Nephron (organoid): ENCODE data around the gene ARHGEF3.

Source experiments
- H3K27ac Mint-ChIP-seq, 3 experiments: 2 replicates each; pipeline ENCODE4 v1.8.0; 2020; ENCODE audit warnings: mixed read lengths in 3 of 3, mild to moderate bottlenecking in 2 of 3, moderate library complexity in 1 of 3
- H3K27me3 Mint-ChIP-seq: 2 replicates; pipeline ENCODE4 v1.8.0; 2021; ENCODE audit warnings: low read depth, mild to moderate bottlenecking, moderate library complexity, mixed read lengths
- H3K36me3 Mint-ChIP-seq: 2 replicates; pipeline ENCODE4 v1.8.0; 2020; ENCODE audit warnings: low read depth, mixed read lengths
- H3K4me1 Mint-ChIP-seq: 2 replicates; pipeline ENCODE4 v1.8.0; 2020; ENCODE audit warnings: mixed read lengths
- H3K4me3 Mint-ChIP-seq, 3 experiments: 2 replicates each; pipeline ENCODE4 v1.8.0; 2020; ENCODE audit warnings: mild to moderate bottlenecking in 3 of 3, mixed read lengths in 3 of 3, moderate library complexity in 2 of 3
- H3K9me3 Mint-ChIP-seq: 2 replicates; pipeline ENCODE4 v1.8.0; 2020; ENCODE audit warnings: mixed read lengths
- CTCF ChIP-seq, 3 experiments: fragments of 200-600 bp; sonication (generic); IDR thresholded peaks; one replicate each; pipeline ENCODE4 v1.5.0; 2021; ENCODE audit warnings: antibody characterized with exemption in 3 of 3; ENCODE audit not compliant: unreplicated experiment in 3 of 3

The ARHGEF3 gene

DNA sequence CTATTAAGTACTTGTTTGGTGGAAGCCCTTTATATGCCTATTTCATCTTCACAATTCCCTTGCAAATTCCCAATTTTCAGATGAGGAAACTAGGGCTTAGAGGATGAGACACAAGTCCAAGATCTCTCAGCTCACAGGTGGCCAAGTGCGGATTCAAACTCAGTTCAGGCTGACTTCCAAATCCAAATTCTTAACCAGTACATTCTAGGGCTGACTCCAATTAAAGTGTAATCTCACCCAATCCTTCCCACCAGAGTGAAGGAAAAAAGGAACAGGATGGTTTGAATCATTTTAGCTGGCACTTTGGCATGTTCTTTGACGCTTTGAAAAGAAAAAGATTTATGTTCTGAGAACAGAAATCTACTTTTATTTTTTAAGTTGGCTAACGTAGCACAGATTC lies 12.7 kb downstream of the ARHGEF3 start:
- peaks cover 40% of the 10 kb centered on the region for H3K4me1 Mint-ChIP-seq
- TF ChIP-seq CTCF (IDR thresholded peaks at IDR 0.05; ENCODE audit: unreplicated experiment in 3 of 3) = no peak
- peaks cover 10% of the 10 kb centered on the region for H3K36me3 Mint-ChIP-seq
- peak overlapping the region in 1 of 3 experiments; percentile 16 for H3K4me3 Mint-ChIP-seq
- peak overlapping the region in 2 of 3 experiments; percentile 32 to 64 for H3K27ac Mint-ChIP-seq
- no peaks in the 10 kb centered on the region for H3K27me3 Mint-ChIP-seq
- H3K9me3 Mint-ChIP-seq = no peaks in the 10 kb centered on the region

DNA sequence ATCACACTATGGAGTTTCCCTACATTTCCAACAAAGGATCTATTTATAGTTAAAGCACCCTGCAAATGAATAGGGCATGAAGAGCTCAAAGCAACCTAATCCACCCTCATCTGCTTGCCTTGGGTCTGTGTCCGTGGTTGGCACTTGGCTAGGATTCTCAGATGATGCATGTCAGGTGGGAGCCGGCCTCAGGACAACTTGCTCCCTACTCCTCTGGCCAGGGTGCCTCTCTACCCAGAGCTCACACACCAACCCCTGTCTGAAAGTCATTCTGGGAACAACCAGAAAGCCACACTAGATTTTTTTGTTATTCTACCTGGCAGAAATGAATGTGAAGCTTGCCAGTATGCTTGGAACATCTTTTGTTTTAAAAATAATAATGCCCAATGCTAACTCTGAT lies 13.2 kb downstream of the ARHGEF3 start:
- peaks cover 6% of the 10 kb centered on the region for H3K36me3 Mint-ChIP-seq
- no peak for TF ChIP-seq CTCF (IDR thresholded peaks at IDR 0.05; ENCODE audit: unreplicated experiment in 3 of 3)
- peak overlapping the region in 2 of 3 experiments; percentile 32 to 64 for H3K27ac Mint-ChIP-seq
- H3K4me3 Mint-ChIP-seq = no peak overlapping the region
- H3K9me3 Mint-ChIP-seq = no peaks in the 10 kb centered on the region
- H3K27me3 Mint-ChIP-seq = no peaks in the 10 kb centered on the region
- H3K4me1 Mint-ChIP-seq = peaks cover 45% of the 10 kb centered on the region

DNA sequence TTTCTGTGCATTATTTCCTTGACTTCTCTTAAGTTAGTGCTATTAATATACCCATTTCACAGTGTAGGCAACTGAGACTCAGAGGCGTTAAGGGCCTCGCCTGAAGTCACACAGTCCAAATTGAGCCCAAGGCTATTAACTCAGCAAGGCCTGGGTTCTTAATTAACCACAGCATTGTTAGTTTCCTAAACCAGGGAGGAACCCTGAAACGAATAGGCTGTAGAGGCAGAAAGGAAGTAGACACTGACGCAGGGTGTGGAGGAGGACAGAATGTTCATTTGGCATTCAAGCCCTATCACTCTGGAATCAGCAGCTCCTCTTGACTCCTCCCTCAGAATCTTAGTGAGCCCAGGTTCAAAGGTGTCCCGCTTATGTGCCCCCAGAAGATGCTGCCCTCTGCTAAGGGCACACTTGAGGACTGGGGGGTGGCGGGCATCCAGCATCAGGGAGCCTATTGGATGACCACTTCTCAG lies 13.9 kb downstream of the ARHGEF3 start:
- H3K27ac Mint-ChIP-seq = peak overlapping the region in 1 of 3 experiments; percentile 6
- peak overlapping the region in 1 of 3 experiments; percentile 21 for H3K4me3 Mint-ChIP-seq
- peaks cover 6% of the 10 kb centered on the region for H3K36me3 Mint-ChIP-seq
- no peaks in the 10 kb centered on the region for H3K27me3 Mint-ChIP-seq
- peaks cover 52% of the 10 kb centered on the region for H3K4me1 Mint-ChIP-seq
- TF ChIP-seq CTCF (IDR thresholded peaks at IDR 0.05; ENCODE audit: unreplicated experiment in 3 of 3) = no peak
- no peaks in the 10 kb centered on the region for H3K9me3 Mint-ChIP-seq

DNA sequence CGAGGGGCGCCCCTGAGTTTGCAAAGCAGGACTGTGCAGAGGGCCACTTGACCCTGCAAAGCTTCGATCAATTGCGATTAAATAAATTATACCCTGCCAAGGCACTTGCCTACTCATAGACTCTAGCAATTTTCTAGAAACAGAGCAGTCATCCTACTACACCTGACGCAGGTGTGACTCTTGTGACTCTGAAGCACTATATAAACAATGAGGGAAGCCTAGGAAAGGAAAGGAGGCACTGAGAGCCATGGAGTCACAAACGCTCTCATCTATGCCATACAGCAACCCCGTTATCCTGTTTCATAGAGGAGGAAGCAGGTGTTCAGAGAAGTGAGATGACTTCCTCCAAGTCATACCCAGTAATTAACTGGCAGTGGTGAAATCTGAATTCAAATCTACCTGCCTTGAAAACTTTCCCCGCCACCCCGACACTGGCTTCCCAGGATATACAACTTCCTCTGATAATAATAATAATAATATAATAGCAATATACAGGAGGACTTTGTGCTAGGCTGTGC lies 14.4 kb downstream of the ARHGEF3 start:
- no peak overlapping the region for H3K27ac Mint-ChIP-seq
- H3K36me3 Mint-ChIP-seq = peaks cover 3% of the 10 kb centered on the region
- TF ChIP-seq CTCF (IDR thresholded peaks at IDR 0.05; ENCODE audit: unreplicated experiment in 3 of 3) = no peak
- no peaks in the 10 kb centered on the region for H3K27me3 Mint-ChIP-seq
- H3K9me3 Mint-ChIP-seq = no peaks in the 10 kb centered on the region
- peaks cover 57% of the 10 kb centered on the region for H3K4me1 Mint-ChIP-seq
- no peak overlapping the region for H3K4me3 Mint-ChIP-seq

DNA sequence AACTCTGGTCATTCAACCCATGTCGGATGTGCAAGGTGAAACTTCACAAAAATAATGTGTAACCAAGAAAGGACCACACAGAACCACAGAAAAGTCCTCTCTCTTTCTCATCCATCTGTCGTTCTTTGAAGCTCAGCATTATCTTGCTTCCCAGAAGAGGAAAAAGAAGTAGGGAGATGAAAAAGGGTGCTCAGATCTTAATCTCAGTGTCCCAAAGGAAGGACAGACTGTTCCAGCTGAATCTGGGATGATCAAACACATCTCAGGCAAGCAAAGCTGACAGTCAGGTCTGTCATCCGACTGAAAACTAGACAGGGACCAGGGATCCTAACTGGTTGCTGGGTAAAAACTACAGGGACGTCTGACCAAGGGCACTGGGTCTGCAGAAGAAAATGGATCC lies 16.2 kb downstream of the ARHGEF3 start:
- no peaks in the 10 kb centered on the region for H3K9me3 Mint-ChIP-seq
- TF ChIP-seq CTCF (IDR thresholded peaks at IDR 0.05; ENCODE audit: unreplicated experiment in 3 of 3) = no peak
- H3K36me3 Mint-ChIP-seq = peaks cover 5% of the 10 kb centered on the region
- H3K4me3 Mint-ChIP-seq = no peak overlapping the region
- H3K4me1 Mint-ChIP-seq = peaks cover 69% of the 10 kb centered on the region
- H3K27me3 Mint-ChIP-seq = no peaks in the 10 kb centered on the region
- peak overlapping the region; percentile 40 to 56 (median 56) for H3K27ac Mint-ChIP-seq

DNA sequence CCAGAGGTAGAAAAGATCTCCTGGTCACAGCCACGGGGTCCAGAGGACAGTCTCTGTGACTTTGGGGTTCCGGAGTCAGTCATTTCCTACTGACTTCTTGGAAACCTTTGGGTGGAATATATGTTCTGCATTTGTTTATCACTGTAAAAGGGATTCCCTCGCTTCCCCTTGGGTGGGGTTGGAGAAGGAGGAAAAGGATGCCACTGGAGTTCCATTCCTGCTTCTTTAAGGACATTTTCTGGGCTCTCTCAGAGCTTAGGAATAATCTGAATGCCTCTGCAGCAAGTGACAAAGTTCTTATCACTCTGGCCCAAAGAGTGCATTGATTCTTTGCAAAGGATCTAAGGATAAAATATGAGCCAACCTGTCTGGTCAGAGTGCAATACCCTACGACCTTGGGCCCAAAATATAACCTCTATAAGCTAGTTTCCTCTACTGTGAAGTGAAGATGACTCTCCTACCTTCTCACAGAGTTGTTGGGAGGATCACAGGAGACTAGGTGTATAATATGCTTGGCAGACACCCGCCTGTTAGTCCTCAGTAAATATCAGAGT lies 17.2 kb downstream of the ARHGEF3 start:
- H3K27ac Mint-ChIP-seq = peak overlapping the region; percentile 80 to 91 (median 81)
- H3K36me3 Mint-ChIP-seq = peaks cover 4% of the 10 kb centered on the region
- no peaks in the 10 kb centered on the region for H3K9me3 Mint-ChIP-seq
- H3K4me1 Mint-ChIP-seq = peaks cover 65% of the 10 kb centered on the region
- no peak for TF ChIP-seq CTCF (IDR thresholded peaks at IDR 0.05; ENCODE audit: unreplicated experiment in 3 of 3)
- no peaks in the 10 kb centered on the region for H3K27me3 Mint-ChIP-seq
- H3K4me3 Mint-ChIP-seq = no peak overlapping the region
